Skeletal muscle cell (primary cell): ENCODE data around the gene SPON1.

ENCODE experiments used
- DNase-seq: peaks from one replicate; pipeline ENCODE4 v3.0.0-alpha.2; 2010; ENCODE audit warnings: low read depth
- H3K4me3 ChIP-seq: 2 replicates; pipeline ENCODE4 v1.5.1; 2011; ENCODE audit warnings: low read depth, mild to moderate bottlenecking, control low read depth, low read length, moderate library complexity

The SPON1 gene

DNA sequence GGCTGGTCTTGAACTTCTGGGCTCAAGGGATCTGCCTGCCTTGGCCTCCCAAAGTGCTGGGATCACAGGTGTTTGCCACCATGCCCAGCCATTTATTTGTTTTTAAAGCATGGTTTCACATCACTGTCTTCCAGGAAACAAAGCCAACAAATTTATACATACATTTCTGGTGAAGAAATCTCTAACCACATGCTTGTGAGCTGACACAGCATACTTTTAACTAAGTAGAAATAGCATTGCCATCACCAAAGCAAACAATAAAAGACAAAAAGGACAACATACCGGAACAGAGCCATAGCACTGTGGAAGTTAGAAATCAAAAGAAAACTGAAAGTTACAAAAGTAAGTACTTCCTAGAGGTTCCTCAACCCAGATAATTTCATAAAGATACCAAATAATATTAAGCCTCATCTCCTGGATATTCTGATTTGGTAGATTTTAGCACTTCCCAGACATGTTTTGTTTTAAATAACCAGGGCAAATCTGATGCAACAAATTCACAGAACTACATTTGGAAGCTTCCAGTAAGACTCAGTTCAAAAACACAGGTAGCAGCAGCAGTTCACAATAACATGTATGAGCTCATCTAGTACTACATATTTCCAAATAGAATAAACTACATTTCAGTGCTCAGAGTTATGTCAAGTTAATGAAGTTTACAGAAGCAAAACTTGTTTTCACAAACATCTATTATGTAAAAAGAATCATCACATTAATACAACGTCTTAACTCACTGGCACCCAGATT is 325.8 kb downstream of the SPON1 start:
- no peak overlapping the region for H3K4me3 ChIP-seq
- no peak for DNase-seq

DNA sequence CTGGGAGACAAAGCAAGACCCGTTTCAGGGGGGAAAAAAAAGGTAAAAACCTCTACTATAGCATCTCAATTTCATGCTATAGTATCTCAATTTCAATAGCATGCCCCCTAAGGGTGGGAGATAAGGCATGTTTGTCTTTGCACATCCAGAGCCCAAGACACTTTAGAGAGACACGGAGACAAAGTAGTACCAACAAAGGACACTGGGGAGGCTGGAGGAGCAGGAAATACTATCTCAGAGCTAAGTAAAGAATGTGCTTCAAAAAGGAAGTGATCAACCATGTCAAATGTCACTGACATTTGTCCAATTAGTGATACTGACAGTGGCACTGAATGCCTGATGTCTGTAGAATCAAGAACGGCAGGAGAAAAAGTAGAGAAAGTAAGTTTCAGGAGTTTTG is 327.9 kb downstream of the SPON1 start:
- no peak overlapping the region for H3K4me3 ChIP-seq
- DNase-seq = no peak

DNA sequence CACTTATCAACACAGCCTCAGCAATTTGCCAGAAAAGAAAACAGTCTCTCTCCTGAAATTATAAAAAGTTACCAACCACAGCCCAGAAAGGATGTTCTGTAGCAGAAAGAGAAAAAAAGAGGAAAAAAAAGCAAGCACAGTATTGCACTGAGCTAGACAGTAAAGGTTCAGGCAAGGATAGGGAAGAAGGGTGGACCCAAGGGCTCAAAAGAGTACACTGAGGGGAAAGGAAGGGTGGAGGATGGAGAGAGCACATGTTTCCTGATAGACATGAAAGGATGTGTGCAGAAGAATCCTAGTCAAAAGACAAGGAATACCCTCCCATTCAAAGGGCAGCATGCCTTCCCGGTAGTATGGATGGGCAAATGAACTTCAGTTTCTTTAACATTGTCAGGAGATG is 337.4 kb downstream of the SPON1 start:
- DNase-seq = no peak

DNA sequence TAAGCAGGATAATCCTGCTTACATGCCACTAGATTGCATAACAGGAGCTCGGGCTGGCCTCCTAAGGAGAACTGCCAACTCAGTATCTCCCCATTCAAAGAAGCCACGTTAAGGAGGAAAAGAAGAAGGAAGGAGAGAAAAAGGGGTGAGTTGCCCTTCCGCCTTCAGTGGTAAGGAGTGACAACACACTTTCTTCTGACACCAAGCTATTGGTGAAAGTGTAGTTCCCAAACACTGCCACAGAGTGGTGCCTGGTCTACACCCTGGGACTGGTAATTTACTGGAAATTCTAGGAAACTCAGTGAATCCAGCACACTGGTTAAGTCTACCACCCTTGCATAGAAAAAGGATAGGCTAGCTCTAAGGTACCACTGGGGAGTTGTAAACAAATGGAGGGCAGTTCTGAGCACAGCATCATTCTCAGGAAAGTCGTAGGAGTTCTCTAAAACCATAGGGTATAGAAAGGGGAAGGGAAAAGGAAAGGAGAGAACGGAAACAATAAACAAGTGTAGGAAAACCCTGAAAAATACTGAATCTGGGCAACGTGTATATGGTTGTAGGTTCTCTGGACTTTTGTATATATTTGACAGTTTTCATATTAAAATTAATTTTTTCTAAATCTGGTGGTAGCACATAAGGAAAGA is 338.3 kb downstream of the SPON1 start:
- no peak for DNase-seq
- no peak overlapping the region for H3K4me3 ChIP-seq

More for the DNA sequence above, 337.4 kb downstream of the SPON1 start:
- no peak overlapping the region for H3K4me3 ChIP-seq

DNA sequence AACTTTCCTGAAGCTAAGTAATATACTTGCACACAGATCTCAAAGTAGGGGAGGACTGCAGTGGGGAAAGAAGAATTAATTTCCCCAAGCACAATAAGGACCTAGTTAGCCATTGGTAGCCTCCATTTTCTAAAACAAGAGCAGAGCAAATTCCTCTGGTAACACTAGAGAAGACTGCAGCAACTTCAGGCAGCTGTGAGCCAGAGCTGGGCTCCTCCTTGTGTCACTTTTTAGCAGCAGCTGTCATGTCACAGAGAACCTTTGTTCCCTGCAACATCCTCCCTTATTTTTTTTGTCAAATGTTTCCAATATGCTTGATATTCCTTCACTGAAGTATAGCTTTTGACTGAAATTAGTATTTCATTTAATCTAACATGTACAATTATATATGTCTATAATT is 342.1 kb downstream of the SPON1 start:
- no peak for DNase-seq
- H3K4me3 ChIP-seq = no peak overlapping the region

DNA sequence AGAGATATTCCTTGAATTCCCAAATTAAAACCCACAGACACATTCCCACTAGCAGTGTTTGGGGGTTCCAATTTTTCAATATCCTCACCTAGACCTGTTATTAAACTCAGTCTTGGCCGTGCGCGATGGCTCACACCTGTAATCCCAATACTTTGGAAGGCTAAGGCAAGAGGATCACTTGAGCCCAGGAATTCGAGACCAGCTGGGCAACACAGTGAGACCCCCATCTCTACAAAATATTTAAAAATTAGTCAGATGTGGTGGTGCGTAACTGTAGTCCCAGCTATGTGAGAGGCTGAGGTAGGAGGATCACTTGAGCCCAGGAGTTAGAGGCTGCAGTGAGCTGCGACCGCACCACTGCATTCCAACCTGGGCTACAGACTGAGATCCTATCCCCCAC is 343.1 kb downstream of the SPON1 start:
- no peak overlapping the region for H3K4me3 ChIP-seq

DNA sequence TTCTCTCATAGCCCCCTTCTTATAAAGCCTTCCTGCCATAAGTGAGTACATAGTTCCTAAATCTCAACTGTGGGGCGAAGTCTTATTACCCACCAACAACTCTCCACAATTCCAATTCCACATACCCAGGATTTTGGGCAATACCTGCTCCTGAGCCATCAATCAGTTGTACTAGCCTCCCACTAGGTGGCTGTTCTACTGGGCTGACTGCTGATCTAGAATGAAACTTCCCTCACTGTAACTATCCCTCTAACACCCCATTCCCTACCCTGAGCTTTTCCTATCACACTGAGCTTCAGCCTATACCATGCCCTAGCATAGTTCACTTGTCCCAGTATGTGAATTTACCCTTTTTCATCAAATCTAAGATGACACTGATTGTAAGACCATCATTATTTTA is 344.0 kb downstream of the SPON1 start:
- no peak overlapping the region for H3K4me3 ChIP-seq
- no peak for DNase-seq

More for the DNA sequence above, 343.1 kb downstream of the SPON1 start:
- no peak for DNase-seq

DNA sequence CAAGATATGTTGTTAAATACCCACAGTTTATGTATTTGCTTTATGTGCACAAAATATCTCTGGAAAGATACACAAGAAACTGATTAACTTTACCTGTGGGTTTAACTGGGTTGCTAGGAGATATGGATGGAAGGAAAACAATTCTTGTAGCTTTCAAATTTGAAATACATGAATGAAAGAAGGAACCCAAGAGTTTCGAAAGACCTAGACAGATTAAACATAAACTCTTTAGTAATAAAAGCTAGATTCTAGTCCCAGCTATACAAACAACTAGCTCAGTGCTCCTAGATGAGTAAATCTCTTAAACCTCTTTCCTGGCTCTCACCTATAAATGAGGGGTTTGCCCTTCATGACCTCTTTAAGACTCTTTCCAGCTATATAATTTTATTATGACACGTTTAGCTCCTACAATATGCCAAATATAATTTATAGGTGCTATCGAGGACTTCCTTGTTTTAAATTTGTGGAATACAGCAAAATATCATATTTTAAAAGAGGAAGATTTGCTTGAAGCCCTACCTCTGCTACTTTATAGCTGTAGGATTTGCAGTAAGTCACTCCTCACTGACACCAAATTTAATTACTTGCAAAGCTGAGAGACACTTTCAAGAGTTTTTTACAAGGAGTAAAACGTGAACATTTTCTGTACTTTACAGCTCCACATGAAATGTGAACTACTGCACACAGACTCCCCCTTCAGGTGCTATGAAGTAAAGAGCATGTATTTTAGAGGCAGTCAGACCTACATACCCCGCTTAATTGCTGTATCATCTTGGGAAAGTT is 345.8 kb downstream of the SPON1 start:
- DNase-seq = no peak
- no peak overlapping the region for H3K4me3 ChIP-seq

DNA sequence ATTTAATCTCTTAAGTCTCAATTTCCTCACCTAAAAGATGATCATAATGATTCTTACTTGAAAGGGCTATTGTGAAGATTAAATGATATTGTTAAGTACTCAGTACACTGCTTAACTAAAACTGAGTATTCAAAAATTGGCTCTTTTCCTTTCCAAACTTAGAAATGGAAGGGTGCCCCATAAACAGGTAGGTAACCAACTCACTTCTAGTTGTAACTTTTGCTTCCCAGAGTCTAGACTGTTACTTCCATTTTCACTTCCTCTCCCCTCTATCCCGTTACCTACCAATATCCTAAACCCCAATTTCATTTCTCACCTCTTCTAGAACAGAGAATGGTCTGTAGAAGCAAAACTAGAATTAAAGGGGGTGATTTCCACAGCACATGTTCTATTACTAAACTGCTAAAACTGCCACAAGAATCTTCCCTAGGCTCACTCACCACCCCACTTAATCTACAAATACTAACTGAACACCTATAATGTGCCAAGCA is 346.4 kb downstream of the SPON1 start:
- DNase-seq = no peak
- H3K4me3 ChIP-seq = no peak overlapping the region

DNA sequence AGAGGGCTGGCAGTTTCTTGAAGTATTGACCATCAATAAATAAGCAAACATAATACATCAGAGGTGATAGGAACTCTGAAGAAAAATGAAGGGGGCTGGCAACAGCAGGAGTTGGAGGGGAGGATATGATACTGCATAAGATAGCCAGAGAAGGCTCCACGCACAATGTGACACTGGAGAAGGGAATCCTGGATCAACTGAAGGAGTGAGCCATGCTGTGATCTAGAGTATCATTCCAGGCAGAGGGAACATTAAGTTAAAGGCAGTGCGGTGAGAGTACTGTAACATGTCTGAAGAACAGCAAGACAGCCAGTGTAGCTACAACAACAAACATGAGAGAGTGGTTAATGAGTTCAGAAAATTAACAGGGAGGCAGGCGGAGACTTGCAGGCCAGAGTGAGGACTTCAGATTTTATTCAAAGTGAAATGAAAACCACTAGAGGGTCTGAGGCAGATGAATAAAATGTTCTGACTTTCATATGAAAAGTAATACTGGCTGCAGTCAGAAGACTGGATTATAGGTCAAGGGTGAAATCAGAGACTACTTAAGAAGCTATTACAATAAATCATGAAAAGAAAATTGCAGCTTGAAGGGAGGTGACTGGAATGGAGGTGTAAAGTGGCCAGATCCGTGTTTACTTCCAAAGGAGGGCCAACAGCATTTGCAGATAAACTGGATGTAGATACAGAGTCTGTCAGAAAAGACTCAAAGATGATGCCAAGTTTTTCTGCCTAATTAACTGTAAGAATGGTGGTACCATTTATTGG is 347.1 kb downstream of the SPON1 start:
- H3K4me3 ChIP-seq = no peak overlapping the region
- no peak for DNase-seq

DNA sequence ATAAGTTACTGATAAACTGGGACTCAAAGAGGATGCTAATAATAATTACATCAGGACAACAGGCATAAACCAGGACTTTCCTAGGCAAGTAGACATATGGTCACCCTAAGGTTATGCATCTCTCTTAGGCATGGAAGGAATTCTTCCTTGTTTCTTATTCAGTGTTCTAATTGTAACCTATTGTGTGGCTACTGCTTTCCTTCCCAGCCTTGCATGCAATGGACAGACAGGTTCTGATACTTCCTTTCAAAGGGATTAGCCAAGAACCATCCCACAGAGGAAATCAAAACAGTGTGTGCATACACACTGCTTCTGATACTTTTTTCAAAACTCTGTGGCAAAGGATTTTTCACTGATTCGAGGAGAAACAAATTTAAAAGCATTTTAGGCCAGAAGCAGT is 348.2 kb downstream of the SPON1 start:
- DNase-seq = no peak
- H3K4me3 ChIP-seq = no peak overlapping the region

DNA sequence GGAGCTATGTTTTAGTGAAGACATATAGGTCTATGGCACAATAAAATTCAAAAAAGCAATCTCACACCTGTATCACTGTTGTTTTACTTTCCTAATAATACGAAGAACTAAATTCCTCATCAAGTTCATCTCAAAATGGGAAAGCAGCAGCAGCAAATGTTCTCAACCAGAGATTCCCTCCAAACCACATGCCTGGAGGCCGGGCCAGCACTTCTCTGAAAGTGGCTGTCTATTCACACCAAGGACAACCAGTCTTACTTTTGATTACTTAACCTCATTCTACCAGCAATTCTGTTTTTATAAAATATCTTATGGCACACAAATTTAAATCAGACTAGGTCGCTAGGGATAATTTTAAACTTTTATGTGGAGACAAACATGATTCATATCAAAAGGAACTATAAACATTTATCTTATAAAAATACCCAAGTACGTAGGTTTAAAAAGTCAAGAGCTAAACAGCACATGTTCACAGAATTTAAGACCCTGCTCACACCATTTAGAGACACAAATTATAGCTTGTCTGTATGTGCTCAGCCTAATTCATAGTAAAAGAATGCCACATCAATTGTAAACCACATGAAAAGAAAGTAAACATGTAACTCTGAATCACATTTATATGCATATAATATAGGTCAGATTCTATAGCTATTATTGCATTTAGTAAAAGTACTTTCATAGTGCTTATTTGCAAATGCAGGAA is 350.4 kb downstream of the SPON1 start:
- no peak for DNase-seq
- H3K4me3 ChIP-seq = no peak overlapping the region

DNA sequence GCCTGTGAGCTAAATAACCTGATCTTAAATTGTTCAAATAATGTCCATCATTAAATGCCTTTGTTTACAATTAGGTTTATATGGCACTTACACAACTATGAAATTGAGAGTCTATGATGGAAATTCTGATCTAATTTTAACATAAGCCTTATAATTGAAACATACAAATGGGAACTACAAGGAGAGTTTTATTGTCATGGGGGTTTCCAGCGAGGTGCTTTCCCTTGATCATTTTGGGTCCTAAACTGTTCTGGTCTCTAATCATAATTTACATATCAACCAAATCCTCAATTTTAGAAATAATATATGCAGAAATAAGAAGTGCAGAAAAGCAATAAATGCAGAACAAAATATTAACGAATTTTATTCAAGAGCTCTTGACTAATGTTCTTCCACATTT is 351.6 kb downstream of the SPON1 start:
- no peak for DNase-seq
- no peak overlapping the region for H3K4me3 ChIP-seq

DNA sequence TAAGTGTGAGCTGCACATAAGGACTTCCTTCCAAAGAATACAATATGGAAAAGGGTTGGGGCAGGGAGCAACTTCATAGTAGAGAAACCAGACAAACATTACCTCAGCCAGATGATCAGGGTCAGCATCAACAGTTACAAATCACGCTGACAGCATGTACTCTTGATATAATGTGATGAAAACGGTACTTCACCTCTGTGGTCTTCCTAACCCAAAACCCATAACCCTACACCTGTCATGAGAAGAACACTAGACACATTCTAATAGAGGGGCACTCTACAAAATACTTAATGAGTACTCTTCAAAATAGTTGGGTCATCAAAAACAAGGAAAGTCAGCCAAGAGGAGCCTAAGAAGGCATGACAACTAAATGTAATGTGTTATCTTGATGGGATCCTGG is 352.6 kb downstream of the SPON1 start:
- H3K4me3 ChIP-seq = no peak overlapping the region
- no peak for DNase-seq
